ENCODE data around the gene HOXB7. TPM values are rescaled to one million over a fixed set of nuclear protein-coding genes. Genes with fewer than 3 reads are reported as not detected.

HOXB7 gene
- total and polyA plus RNA-seq, 12 donors, result 0.13 to 0.62 (median 0.29) TPM; not detected in 6

GRCh38 chr17:48594538-48595277 is 16.1 kb downstream of the HOXB7 start:
- no peak overlapping the region for H3K4me3 ChIP-seq
- 20 to 39% methylated on average over 25 of the region's 25 CpGs for WGBS, 2 donors
- no peaks in the 10 kb centered on the region for H3K36me3 ChIP-seq
- TF ChIP-seq CTCF (IDR thresholded peaks at IDR 0.05), result no peak
- H3K4me1 ChIP-seq, result peaks cover 3 to 52% (median 22%) of the 10 kb centered on the region in 9 donors
- ATAC-seq (no peak), DNase-seq (no peak)
- H3K27ac ChIP-seq, result no peak overlapping the region
- peaks cover 57 to 100% (median 100%) of the 10 kb centered on the region in 7 donors for H3K27me3 ChIP-seq
- intact Hi-C loops (cut with DNase I), result loop anchor here in 6 of 10 donors (5.0 to 10.0 kb wide), 5 partner anchors 102 to 260 kb away; no protein-coding TSS in a partner anchor
- H3K9me3 ChIP-seq, result no peaks in the 10 kb centered on the region

GRCh38 chr17:48593840-48594537 is 16.8 kb downstream of the HOXB7 start:
- peaks cover 3 to 52% (median 22%) of the 10 kb centered on the region in 9 donors for H3K4me1 ChIP-seq
- H3K36me3 ChIP-seq, result no peaks in the 10 kb centered on the region
- DNase-seq (peak; percentile 32 to 76), ATAC-seq (peak in 6 of 8 donors; percentile 39 to 72 (median 52))
- intact Hi-C loops (cut with DNase I), result loop anchor here in 6 of 10 donors (5.0 to 10.0 kb wide), 5 partner anchors 102 to 259 kb away; no protein-coding TSS in a partner anchor
- H3K27me3 ChIP-seq, result peaks cover 55 to 100% (median 100%) of the 10 kb centered on the region in 7 donors
- peak overlapping the region in 3 of 10 donors; percentile 36 to 40 (median 38) for H3K4me3 ChIP-seq
- WGBS, 2 donors, result 6 to 8% methylated on average over 37 of the region's 37 CpGs
- peak overlapping the region in 1 of 10 donors; percentile 6 for H3K27ac ChIP-seq
- no peaks in the 10 kb centered on the region for H3K9me3 ChIP-seq
- peak; percentile 63 to 92 (median 78) for TF ChIP-seq CTCF (IDR thresholded peaks at IDR 0.05)

- 2% methylated on average over 50 of the region's 50 CpGs for WGBS, 2 donors
- peaks cover 3 to 49% (median 21%) of the 10 kb centered on the region in 9 donors for H3K4me1 ChIP-seq
- no peak for TF ChIP-seq CTCF (IDR thresholded peaks at IDR 0.05)
- no peaks in the 10 kb centered on the region for H3K9me3 ChIP-seq
- no peaks in the 10 kb centered on the region for H3K36me3 ChIP-seq
- peaks cover 51 to 100% (median 100%) of the 10 kb centered on the region in 7 donors for H3K27me3 ChIP-seq
- ATAC-seq, result peak in 1 of 8 donors; percentile 16
- no peak for DNase-seq
- intact Hi-C loops (cut with DNase I), result loop anchor here in 6 of 10 donors (5.0 to 10.0 kb wide), 5 partner anchors 101 to 258 kb away; no protein-coding TSS in a partner anchor
- H3K27ac ChIP-seq, result peak within 1 kb of the TSS in 2 of 10 donors; percentile 6 to 29
- H3K4me3 ChIP-seq, result peak within 1 kb of the TSS in 8 of 10 donors; percentile 15 to 40 (median 28)
These were observed 17.5 kb downstream of the HOXB7 start, which contains the start of gene HOXB5 for GRCh38 chr17:48593126-48593829. Gene HOXB5, minus strand, starts transcription at chr17:48593779. Its CDS starts 97 bp downstream, at chr17:48593682.

Measured in heart right ventricle (tissue), 16 donors.